GM18505 (cell line): ENCODE measurements around the gene ITSN2.

Source experiments
- ATAC-seq: cut with Tn5 transposase; IDR thresholded peaks from one replicate; pipeline ENCODE4 v1.9.1; 2021; ENCODE audit not compliant: unreplicated experiment
- POLR2A ChIP-seq: IDR thresholded peaks from 4 replicates; pipeline ENCODE4 v1.6.1; 2011; ENCODE audit warnings: borderline replicate concordance; ENCODE audit not compliant: insufficient read depth, insufficient read length; ENCODE audit errors: extremely low read depth

The ITSN2 gene

GRCh38 chr2:24159708-24160107 is 200.6 kb downstream of the ITSN2 start:
- no peak for ATAC-seq

GRCh38 chr2:24158131-24158530 is 202.2 kb downstream of the ITSN2 start:
- no peak for ATAC-seq
- TF ChIP-seq POLR2A: no peak

More at GRCh38 chr2:24159708-24160107, 200.6 kb downstream of the ITSN2 start:
- no peak for TF ChIP-seq POLR2A

GRCh38 chr2:24153478-24153877 is 206.9 kb downstream of the ITSN2 start:
- no peak for ATAC-seq

More at GRCh38 chr2:24153478-24153877, 206.9 kb downstream of the ITSN2 start:
- no peak for TF ChIP-seq POLR2A
